HG02943 (cell line): ENCODE data around the gene THSD4.

Experiments
- ATAC-seq: cut with Tn5 transposase; IDR thresholded peaks from one replicate; pipeline ENCODE4 v1.9.1; 2021; ENCODE audit warnings: mild to moderate bottlenecking, low read depth, moderate library complexity; ENCODE audit not compliant: unreplicated experiment

THSD4 gene

DNA sequence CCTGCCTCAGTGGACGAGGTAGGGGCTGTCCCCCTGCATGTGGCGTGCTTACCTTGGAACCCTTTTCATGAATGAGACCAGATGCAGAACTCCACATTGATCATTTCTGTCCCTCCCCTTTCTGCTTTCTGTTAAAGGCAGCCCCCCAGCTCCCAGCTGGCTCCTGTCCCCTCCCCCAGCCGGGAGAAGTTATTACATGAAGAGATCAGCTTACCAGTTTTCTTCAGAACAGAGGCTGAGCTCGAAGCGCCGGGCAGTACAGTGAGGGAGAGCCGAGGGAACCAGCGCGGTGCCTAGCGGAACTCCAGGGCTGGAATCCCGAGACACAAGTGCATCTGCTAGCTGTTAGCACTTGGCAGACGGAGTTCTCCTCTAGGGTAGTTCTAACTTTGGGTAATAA is 431.7 kb downstream of the THSD4 start:
- ATAC-seq = no peak

DNA sequence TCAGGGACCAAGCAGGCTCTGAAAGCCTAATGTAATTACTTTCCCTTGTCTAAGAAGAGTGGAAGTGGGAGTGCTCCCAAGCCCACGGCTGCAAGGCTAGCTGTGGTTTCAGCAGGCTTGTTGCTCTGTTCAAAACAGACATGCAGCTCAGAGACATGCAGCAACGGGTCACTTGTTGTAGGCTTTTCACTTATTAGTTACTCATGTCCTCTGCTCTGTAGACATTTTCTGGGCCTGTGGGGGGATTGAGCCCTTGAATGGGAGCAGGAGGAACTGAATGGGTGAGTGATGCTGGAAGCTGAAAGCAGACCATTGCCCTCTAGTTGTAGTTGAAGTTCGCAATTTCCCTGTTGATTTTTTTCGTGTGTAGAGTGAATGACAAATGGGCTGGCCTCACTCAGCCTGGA is 433.1 kb downstream of the THSD4 start:
- ATAC-seq = no peak

DNA sequence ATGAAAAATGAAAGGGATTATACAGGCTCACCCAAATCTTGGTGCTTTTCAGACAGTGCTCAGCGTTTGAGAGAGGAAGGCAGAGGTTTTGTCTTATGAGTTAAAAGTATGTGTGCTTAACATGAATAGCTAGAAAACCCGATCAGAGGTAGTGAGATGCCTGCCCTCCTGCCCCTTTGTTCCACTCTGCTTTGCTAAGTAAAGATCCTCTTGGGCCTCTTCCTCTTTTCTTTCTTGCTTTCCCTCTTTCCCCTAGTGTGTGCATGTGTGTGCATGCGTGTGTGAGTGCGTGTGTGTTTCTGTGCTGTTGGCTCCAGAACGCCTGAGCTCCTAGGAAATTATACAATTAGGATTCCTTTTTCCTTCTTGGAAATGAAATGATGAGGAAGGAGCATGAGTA is 433.8 kb downstream of the THSD4 start:
- ATAC-seq = no peak

DNA sequence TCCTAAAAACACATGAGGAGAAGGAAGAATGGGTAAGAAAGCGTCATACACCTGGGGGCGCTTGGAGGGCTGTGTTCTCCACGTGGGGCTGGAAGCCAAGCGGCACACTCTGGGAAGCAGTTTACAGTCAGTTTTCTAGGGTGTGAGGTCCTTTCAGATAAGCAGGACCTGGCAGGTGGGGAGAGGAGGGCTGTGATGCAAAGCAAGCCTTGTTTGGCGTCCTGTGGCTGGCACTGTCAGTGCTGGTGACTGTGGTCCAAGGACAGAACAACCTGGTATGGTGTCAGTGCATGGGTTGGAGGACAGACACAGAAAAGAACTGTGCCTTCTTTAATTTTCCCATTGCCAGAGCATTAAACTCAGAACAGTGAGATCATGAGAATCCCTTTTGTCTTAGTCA is 434.4 kb downstream of the THSD4 start:
- ATAC-seq = no peak

DNA sequence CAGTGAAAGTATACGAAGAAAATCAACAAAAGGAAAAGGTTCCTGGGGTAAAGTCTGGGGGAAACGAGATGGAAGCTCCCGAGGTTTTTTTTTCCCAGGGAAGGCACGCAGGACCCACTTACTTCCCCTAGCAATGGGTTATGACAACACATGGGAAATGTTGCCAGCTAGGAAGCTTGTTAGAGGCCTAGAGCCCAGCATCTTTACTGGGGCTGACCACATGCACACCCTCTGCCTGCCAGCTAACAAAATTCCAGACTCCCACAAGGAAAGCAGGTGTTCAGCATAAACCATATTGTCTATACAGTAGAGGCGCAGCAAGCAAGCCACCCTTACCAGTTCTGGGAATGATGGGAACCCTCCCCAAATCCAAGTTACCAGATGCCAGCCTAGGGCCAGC is 436.3 kb downstream of the THSD4 start:
- ATAC-seq = no peak

DNA sequence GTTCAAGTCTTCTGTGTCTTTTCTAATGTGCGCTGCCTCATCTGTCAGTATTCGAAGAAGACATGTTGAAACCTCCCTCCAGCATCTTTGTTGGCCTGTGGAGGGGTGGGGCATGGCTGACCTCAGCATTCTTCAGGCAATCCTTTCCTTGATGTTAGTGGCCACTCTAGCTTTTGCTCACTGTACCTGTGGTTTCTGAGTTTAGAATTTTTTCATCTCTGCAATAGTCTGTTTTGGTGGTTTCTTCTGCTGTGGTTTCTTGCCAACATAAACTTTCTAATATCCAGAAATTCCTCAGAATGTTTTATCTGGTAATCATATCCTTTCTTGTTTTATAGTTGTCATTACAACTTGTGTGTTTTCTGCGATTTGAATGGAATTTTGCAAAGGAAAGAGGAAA is 443.8 kb downstream of the THSD4 start:
- ATAC-seq = no peak

DNA sequence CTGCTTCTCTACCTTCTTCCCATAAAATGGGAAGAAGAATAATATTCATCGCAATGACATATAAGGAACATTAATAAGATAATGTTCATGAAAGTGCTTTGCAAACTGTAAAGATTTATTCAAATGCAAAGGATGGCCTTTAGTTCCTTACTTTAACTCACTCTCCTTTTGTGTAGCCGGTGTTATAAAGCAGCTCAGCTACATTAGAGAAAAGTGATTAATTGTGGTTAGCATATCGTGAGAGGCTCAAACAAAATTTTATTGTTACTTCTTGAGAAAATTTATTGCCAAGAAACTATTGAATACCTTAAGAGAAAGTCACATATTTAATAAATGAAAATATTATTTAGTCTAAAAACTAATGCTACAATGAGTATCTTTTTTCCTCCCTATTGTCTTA is 444.3 kb downstream of the THSD4 start:
- no peak for ATAC-seq

DNA sequence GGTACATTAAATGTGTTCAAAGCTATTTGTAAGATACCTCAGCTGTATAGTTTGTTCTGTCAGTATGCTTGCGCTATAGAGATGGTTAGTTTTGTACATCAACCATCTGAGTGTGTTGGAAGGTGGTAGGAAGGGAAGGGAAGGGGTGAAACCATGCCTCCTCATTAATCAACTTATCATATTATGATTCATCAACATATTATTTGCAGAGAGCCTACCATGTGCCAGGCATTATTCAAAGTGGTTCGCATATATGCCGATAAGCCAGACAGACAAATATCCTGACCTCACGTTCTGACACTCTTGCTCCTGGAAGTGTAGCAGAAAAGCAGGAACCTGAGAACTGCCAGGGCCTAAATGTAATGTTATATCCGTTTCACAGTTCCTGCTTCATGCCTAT is 447.0 kb downstream of the THSD4 start:
- no peak for ATAC-seq

DNA sequence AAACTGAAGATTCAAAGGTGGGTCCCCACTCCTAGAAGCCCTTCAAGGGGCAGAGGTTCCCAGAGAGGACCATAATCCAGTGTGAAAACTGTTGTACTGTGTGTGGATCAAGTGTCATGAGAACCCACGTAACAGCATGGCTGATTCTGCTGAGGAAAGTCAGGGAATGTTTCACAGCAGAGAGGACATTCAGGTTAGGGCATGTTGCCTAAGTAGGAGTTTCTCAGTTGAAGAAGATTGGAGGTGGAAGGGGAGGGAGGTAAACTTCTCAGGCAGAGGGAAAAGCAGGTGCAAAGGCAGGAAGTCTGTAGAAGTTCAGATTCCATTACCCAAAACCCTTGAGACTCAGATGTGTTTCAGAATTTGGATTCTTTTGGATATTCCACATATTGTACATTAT is 448.9 kb downstream of the THSD4 start:
- ATAC-seq = no peak

DNA sequence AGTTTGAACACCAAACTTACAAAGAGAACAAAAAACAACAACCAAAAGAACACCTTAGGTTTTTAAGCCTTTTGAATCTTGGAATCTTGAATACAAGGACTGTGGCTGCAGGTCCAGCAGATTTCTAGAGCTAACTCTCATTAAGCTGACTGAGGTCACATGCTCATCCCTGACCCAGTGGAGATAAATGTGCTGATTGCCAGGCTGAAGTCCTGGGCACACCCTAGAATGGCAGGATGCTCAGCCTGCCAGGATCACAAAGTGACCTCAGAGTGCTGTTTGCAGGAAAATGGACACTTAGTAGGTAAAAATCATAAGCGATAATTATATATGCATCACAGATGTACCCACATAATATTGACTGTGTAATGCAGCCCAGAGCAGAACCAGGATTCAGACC is 449.7 kb downstream of the THSD4 start:
- ATAC-seq = no peak

DNA sequence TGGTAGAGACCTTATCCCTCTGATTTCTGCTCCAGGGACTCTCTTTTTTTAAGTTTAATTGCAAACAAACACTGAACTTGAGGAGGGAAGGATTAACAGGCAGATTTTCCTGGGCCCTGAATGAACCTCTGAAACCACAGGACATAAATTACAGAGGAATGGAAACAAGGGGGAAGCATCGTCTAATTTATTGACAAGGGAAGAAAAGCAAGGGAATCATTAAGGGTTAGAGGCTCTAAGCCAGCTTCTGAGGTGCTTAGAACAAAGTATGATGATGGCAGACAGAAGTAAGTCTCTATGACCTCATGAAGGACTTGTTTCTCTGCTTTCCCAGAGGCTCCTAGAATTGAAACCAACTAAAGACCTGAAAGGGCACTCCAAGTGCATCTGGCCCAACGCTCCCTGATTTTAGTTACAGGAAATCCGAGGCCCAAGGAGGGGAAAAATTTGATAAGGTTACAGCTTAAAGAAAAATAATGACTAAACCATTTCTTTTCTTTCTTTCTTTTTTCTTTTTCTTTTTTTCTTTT is 450.4 kb downstream of the THSD4 start:
- no peak for ATAC-seq

DNA sequence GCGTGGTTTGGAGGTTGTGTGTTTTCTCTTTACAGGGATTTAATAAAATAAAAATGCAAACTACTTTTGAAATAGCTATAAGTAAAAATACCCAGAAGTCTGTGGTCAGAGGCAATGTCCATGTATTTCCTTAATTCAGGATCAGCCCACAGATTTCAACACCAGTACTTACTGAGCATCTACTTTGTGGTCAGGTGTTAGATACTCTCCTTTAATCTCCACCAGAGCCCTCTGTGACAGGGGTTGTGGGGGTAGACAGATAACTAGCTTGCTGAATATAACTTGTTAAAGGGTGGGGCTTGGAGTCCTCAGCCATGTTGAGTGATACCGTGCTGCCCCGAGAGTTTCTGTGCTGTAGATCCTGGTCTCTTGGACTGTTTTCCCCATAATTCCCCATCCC is 451.0 kb downstream of the THSD4 start:
- ATAC-seq = no peak

DNA sequence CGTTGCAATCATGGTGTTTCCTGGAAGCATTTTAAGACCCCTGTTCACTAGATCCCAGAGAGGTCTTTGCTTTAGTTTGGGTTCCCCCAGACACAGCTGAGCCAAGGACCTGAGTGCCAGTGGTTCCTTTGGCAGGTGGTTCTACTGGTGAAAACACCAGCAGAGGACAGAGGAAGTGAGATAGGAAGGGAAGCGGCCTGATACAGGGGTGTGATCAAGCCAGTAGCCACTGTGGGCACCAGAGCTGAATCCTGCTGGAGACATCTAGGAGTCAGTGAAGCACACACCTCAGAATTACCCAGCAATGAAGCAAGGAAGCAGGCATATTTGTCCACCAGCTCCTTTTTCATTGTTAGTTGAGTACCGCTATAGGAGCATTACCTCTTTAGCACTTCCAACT is 451.9 kb downstream of the THSD4 start:
- no peak for ATAC-seq

DNA sequence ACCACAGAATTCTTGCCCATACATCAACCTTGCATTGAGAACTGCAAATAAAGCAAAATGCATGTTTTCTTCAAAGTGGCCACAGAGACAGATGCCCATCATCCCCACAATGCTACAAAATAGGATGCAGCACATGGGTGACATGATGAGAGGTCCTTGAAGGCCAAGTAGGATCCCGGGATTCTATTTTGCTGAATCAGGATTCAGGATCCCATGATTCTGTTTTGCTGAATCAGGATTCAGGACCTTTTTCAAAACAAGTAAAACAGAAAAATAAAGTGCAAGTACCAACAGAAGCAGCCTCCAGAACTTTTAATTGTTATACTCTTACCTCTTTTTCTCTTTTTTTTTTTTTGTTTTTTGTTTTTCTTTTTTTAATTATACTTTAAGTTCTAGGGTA is 453.0 kb downstream of the THSD4 start:
- no peak for ATAC-seq

DNA sequence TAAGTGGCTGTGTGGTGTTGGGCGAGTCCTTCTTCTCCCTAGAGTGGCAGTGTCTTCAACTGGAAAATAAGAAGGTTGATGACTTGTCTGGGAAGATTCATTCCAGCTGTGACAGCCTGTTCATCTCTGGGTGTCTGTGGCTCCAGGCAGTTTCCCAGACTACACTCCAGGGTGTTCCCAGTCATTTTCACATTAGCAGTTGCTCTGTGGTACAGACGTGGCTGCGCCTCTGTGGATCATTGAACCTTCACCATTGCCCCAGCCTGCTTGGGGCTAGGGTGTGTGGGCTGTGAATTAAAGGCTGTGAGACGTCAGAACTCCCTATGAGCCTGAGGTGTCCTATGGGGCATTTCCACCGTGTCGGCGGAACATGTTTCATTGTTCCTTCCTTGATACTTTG is 455.5 kb downstream of the THSD4 start:
- ATAC-seq = no peak

DNA sequence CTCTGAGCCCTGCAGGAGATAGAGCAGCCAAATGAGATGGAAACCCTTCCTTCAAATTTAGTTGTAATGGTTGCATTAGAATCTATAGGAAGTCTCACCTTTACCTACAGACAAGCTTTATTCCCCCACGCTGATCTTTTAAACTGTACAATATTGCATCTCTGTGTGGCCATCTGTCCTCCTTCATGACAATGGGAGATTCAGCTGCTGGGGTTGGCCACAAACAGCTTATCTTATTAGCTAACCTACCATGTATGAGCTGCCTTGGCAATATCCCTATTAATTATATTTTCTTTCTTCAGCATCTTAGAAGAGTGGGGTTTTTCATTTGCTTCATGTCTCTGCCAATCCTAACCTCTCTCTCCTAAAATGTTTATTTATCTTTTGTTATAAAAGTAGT is 456.4 kb downstream of the THSD4 start:
- no peak for ATAC-seq

DNA sequence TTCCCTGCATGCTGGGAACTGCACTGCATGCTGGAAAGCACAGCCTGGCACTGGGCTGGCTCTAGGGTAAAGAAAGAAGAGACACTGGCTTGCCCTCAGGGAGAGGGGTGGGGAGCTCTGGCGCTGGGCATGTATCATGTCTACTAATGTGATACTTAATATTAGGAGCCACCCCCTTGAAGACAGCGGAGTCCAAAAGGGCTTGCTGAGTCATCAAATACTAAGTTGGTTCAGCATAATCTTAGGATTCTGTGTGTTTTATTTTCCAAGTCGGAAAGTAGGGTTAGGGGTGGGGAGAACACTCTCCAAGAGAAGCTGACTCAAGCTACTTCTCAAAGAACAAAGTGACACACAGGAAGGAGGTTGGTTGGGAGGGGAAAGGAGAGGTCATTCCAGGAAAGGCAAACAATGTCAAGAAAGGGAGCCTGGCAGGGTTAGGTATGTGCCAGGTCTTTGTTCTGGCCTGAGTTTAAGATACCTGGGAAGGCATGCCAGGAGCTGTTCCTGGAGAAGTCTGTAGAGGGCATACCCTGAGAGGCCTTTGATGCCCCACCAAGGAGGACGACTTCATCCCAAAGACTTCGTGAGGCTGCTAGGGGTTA is 457.3 kb downstream of the THSD4 start:
- no peak for ATAC-seq

DNA sequence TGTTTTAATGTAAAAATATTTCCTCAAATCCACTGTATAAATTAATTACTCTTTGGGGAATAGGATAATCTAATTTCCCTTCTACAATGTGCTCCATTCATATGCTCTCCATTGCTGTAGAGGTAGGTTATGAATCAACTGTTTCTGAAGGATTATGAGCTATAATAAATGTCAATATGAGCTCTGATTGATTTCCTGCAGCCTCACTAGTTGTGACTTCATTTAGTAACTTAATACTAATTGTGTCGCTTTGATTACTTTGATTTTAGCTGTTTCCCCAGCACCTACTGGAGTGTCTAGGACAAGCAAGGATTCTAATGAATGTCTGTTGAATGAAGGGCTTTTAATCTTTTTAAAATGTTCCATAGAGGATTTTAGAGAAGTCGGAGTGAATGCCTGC is 458.3 kb downstream of the THSD4 start:
- ATAC-seq = no peak

DNA sequence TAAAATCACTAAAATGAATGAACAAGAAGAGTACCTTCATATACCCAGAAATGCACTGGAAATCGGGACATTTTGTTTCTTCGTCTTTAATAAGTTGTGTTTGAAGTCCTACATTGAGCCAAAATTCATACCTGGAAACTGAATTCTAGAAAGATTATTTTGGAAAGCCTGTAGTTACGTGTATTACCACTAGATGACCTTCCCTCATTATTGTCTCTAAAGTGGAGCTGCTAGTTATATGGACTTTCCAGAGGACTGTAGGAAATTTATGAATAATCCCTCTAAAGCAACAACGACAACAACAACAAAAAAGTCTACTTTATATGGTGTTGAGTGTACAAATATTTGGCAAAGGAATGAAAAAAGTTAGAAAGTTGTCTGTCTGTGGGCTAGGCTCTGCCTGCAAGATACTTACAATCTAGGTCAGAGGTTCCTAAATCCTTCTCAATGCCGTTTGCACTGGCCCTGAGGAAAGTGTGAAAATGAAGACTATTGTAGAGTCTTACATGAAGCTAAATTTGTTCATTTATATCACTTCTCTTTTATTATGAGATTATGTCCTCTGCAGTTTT is 460.3 kb downstream of the THSD4 start:
- ATAC-seq = no peak

DNA sequence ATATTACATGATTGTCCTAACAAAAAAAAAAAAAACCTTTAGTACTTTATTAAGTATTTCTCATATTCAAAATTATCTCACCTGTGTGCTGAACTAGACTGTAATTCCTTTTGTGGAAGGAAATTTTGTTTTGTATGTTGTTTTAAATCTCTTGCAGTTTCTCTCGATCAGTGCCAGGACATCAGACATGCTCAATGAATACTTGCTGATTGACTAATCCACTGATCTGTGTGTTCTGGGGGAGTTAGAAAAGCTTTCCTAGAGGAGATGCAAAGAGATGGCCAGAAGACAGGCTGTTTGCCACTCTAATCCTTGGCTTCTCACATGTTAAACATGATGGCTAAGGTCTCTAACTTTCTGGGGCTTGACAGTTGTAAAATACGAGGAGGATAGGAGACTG is 461.8 kb downstream of the THSD4 start:
- no peak for ATAC-seq

DNA sequence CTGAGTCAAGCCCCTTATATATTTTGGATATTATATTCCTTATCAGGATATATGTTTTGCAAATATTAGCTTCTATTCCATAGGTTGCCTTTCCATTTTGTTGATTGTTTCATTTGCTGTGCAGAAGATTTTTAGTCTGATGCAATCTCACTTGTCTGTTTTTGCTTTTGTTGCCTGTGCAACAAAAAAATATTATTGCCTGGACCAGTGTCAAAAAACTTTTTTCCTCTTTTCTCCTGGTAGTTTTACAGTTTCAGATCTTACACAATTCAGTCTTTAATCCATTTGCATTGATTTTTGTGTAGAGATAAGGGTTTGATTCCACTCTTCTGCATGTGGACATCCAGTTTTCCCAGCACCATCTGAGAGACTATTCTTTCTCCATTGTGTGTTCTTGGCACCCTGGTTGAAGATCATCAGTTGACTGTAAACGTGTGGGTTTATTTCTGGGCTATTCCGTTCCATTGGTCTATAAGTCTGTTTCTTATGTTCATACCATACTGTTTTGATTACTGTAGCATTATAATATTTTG is 466.2 kb downstream of the THSD4 start:
- no peak for ATAC-seq

DNA sequence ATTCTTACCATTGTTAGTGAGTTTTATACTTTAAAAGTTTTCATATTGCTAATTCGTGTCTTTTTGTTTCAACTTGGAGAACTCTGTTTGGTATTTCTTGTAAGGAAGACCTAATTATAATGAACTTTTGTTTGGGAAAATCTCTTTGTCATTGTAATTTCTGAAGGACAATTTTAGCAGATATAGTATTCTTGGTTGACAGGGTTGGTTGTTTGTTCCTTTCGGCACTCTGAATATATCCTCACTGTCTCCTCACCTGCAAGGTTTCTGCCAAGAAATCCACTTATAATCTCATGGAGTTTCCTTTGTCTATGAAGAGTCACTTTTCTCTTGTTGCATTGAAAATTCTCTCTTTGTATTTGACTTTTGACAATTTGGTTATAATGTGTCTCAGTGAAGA is 469.9 kb downstream of the THSD4 start:
- no peak for ATAC-seq
